OCI-LY7 (cell line): Measurements from ENCODE around the gene PLXNC1.

Source experiments
- EZH2phosphoT487 ChIP-seq: fragments of 200-600 bp; sonication (generic); IDR thresholded peaks from 2 replicates; pipeline ENCODE4 v1.6.1; 2018; ENCODE audit warnings: low read depth, borderline replicate concordance, mild to moderate bottlenecking, mixed run types, antibody characterized with exemption, low read length, moderate library complexity, mixed read lengths
- TF ChIP-seq, protein P1 (sequence below): fragments of 200-600 bp; sonication (generic); conservative IDR thresholded peaks from 2 replicates; pipeline ENCODE4 v1.5.1; 2014; ENCODE audit warnings: mild to moderate bottlenecking, antibody characterized with exemption, low read length, moderate library complexity, mixed read lengths

DNA sequence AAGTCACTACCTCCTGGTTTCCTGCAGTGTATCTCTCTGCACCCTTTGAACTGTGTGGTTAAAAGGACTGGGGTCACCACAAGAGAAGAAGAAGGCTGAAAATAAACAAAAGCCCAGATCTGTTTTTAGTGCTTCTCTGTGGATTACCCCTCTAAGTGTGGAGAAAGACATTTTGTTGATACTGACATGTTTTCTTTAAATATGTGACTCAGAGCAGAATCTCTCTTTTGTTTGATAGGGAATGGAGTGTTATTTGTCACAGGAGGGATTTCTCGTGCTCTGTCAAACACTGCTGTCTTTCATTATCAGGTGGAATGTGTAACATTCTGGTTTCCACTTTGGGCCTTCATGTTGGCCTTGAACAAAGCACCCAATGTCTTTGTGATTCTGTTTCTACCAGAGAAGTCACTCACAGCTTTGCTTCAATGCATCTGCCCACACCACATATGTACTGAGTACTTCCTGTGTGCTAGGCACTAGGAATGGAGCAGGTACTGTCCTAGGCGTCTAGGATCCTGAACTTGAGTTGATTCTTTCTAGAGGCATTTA, 82.1 kb downstream of the PLXNC1 start:
- TF ChIP-seq EZH2phosphoT487, result no peak
- TF ChIP-seq, protein P1, sequence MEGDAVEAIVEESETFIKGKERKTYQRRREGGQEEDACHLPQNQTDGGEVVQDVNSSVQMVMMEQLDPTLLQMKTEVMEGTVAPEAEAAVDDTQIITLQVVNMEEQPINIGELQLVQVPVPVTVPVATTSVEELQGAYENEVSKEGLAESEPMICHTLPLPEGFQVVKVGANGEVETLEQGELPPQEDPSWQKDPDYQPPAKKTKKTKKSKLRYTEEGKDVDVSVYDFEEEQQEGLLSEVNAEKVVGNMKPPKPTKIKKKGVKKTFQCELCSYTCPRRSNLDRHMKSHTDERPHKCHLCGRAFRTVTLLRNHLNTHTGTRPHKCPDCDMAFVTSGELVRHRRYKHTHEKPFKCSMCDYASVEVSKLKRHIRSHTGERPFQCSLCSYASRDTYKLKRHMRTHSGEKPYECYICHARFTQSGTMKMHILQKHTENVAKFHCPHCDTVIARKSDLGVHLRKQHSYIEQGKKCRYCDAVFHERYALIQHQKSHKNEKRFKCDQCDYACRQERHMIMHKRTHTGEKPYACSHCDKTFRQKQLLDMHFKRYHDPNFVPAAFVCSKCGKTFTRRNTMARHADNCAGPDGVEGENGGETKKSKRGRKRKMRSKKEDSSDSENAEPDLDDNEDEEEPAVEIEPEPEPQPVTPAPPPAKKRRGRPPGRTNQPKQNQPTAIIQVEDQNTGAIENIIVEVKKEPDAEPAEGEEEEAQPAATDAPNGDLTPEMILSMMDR, result no peak
